Glutamatergic neuron (in vitro differentiated cells): ENCODE data around the gene ABLIM1. TPM values are rescaled to one million over a fixed set of nuclear protein-coding genes. Genes with fewer than 3 reads are reported as not detected.

Experiments used
- DNase-seq: peaks from one replicate; pipeline ENCODE4 v3.0.0; 2022
- H3K27ac Mint-ChIP-seq: one replicate; pipeline ENCODE4 v1.8.0; 2020; ENCODE audit warnings: mild to moderate bottlenecking, mixed read lengths, inconsistent platforms; ENCODE audit not compliant: unreplicated experiment
- H3K27me3 Mint-ChIP-seq: one replicate; pipeline ENCODE4 v1.8.0; 2020; ENCODE audit warnings: mild to moderate bottlenecking, moderate library complexity, mixed read lengths, inconsistent platforms; ENCODE audit not compliant: unreplicated experiment
- H3K36me3 Mint-ChIP-seq: one replicate; pipeline ENCODE4 v1.8.0; 2020; ENCODE audit warnings: mild to moderate bottlenecking, mixed read lengths, inconsistent platforms; ENCODE audit not compliant: unreplicated experiment
- H3K4me1 Mint-ChIP-seq: one replicate; pipeline ENCODE4 v1.8.0; 2020; ENCODE audit warnings: mild to moderate bottlenecking, low read depth, mixed read lengths, inconsistent platforms; ENCODE audit not compliant: unreplicated experiment
- H3K4me3 Mint-ChIP-seq: one replicate; pipeline ENCODE4 v1.8.0; 2020; ENCODE audit warnings: mild to moderate bottlenecking, mixed read lengths, inconsistent platforms; ENCODE audit not compliant: unreplicated experiment
- H3K9me3 Mint-ChIP-seq: one replicate; pipeline ENCODE4 v1.8.0; 2020; ENCODE audit warnings: mild to moderate bottlenecking, moderate library complexity, mixed read lengths, inconsistent platforms; ENCODE audit not compliant: unreplicated experiment
- CTCF ChIP-seq: fragments of 200-600 bp; sonication (generic); IDR thresholded peaks from one replicate; pipeline ENCODE4 v1.5.0; 2021; ENCODE audit not compliant: partially characterized antibody, unreplicated experiment
- total RNA-seq: library from RNA; stranded (reverse); fragmentation: NEBNext Ultra II Directional; extraction: Animal tissue kit (Norgen Biotek cat#: 25700); gene quantifications from one replicate; pipeline ENCODE4 v1.2.1, GENCODE V29; 2021; ENCODE audit not compliant: unreplicated experiment

ABLIM1 gene
- total RNA-seq, 1 donor from 2014 or later: 25.7 TPM

GRCh38 chr10:114545819-114546218 lies 112.3 kb downstream of the ABLIM1 start:
- TF ChIP-seq CTCF: no peak
- Mint-ChIP-seq H3K27ac (no peak overlapping the region), H3K36me3 (no peaks in the 10 kb centered on the region), H3K4me3 (no peak overlapping the region), H3K4me1 (no peaks in the 10 kb centered on the region), H3K9me3 (no peaks in the 10 kb centered on the region), H3K27me3 (no peaks in the 10 kb centered on the region)
- DNase-seq: no peak

- DNase-seq: no peak
- Mint-ChIP-seq H3K27ac (no peak overlapping the region), H3K4me1 (no peaks in the 10 kb centered on the region), H3K4me3 (no peak overlapping the region), H3K36me3 (no peaks in the 10 kb centered on the region), H3K27me3 (no peaks in the 10 kb centered on the region), H3K9me3 (no peaks in the 10 kb centered on the region)
- no peak for TF ChIP-seq CTCF
Observed at GRCh38 chr10:114545071-114545470, 113.0 kb downstream of the ABLIM1 start.

GRCh38 chr10:114544045-114544659 lies 113.9 kb downstream of the ABLIM1 start:
- no peaks in the 10 kb centered on the region for H3K4me1 Mint-ChIP-seq
- H3K27me3 Mint-ChIP-seq: no peaks in the 10 kb centered on the region

GRCh38 chr10:114543456-114543855 lies 114.6 kb downstream of the ABLIM1 start:
- Mint-ChIP-seq H3K9me3 (no peaks in the 10 kb centered on the region), H3K4me1 (no peaks in the 10 kb centered on the region), H3K27me3 (no peaks in the 10 kb centered on the region), H3K4me3 (no peak overlapping the region), H3K27ac (no peak overlapping the region), H3K36me3 (no peaks in the 10 kb centered on the region)
- DNase-seq: no peak
- TF ChIP-seq CTCF: no peak

More at GRCh38 chr10:114544045-114544659, 113.9 kb downstream of the ABLIM1 start:
- TF ChIP-seq CTCF: no peak
- no peak for DNase-seq
- Mint-ChIP-seq H3K36me3 (no peaks in the 10 kb centered on the region), H3K4me3 (no peak overlapping the region), H3K9me3 (no peaks in the 10 kb centered on the region), H3K27ac (no peak overlapping the region)

- Mint-ChIP-seq H3K9me3 (no peaks in the 10 kb centered on the region), H3K27me3 (no peaks in the 10 kb centered on the region), H3K27ac (no peak overlapping the region), H3K4me3 (no peak overlapping the region), H3K36me3 (no peaks in the 10 kb centered on the region), H3K4me1 (no peaks in the 10 kb centered on the region)
- no peak for TF ChIP-seq CTCF
- DNase-seq: no peak
Observed at GRCh38 chr10:114542373-114542772, 115.7 kb downstream of the ABLIM1 start.
